GM21576 (cell line): Measurements from ENCODE around the gene TNNI2.

Experiments used
- ATAC-seq: cut with Tn5 transposase; IDR thresholded peaks from one replicate; pipeline ENCODE4 v1.9.1; 2021; ENCODE audit warnings: mild to moderate bottlenecking, moderate library complexity; ENCODE audit not compliant: unreplicated experiment

TNNI2 gene

DNA sequence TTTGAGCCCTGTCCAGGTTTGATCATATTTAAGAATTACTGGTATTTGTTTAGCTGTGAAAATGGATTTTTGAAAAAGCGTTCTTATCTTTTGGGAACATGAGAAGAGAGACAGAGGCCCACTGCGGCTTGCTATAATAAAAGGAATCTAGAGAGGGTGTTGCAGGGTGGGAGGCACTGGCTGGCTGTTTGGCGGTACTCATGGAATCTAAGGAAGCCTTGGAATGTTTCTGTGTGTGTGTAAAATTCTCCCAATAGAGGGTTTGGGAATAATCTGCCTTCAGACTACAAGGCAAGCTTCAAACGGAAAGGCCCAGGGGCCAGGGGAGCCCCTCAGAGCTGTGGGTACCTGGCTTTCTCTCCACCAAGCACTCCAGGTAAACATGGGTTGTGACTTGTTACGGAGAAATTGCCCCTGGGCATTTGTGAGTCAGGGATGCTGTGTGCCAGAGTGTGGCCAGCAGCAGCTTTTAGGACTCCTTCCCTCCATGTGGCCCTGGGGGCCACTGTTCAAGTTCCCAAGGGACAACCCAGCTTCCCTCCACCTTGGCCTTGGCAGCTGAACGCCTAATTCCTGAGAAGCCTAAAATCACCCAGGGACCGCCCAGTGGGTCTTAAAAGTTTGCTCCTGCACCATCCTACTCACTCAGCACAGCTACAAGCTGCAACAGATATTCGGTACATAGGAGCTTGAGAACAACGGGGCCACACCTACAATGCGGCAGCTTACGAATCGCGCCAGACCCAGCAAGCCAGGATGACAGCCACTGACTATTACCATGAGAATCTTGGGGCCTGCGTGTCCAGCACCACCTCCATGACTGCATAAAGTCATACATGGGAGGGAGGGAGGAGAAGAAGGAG is 18.1 kb upstream of the TNNI2 start:
- ATAC-seq, result no peak

DNA sequence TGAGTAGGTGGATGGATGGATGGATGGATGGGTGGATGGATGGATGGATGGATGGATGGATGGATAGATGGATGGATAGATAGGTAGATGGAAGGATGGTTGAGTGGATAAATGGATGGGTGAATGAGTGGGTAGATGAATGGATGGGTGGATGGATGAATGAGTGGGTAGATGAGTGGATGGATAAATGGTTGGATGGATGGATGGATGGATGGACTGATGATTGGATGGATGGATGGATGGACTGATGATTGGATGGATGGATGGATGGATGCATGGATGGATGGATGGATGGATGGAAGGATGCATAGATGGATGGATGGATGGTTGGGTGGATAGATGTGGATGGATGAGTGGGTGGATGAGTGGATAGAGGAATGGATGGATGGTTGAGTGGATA is 17.2 kb upstream of the TNNI2 start:
- no peak for ATAC-seq

DNA sequence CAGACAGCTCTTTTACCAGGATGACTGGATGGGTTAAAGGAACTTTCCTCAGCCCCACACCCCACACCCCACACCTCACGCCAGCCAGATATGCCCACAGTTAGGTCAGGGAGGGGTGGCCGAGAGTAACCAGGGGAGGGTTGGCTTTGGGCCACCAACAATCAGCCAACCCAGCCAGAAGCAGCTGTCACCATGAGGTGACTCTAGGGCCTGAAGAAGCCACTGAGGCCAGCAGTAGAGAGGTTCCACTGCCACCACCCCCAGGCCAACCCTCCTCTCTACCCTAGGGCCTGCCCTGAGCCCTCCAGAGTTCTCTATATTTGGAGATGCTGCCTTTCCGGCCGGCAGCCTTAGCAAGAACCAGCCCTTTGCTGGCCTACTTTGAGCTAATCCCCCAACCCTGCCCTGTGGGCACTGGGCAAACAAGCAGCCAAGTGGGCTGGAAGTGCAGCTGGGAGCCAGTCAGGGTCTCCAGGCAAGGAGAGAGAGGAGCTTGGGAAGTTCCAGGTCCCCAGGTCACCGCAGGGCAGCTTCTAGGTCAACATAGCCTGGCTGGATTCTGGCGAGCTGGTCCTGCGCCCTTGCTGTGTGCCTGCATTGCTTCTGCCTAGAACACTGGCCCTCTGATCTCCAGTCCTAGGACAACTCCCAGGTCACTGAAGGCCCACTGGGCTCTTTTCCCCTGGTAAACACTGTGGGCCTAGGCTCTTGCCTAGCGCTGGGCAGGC is 16.0 kb upstream of the TNNI2 start:
- ATAC-seq, result no peak

DNA sequence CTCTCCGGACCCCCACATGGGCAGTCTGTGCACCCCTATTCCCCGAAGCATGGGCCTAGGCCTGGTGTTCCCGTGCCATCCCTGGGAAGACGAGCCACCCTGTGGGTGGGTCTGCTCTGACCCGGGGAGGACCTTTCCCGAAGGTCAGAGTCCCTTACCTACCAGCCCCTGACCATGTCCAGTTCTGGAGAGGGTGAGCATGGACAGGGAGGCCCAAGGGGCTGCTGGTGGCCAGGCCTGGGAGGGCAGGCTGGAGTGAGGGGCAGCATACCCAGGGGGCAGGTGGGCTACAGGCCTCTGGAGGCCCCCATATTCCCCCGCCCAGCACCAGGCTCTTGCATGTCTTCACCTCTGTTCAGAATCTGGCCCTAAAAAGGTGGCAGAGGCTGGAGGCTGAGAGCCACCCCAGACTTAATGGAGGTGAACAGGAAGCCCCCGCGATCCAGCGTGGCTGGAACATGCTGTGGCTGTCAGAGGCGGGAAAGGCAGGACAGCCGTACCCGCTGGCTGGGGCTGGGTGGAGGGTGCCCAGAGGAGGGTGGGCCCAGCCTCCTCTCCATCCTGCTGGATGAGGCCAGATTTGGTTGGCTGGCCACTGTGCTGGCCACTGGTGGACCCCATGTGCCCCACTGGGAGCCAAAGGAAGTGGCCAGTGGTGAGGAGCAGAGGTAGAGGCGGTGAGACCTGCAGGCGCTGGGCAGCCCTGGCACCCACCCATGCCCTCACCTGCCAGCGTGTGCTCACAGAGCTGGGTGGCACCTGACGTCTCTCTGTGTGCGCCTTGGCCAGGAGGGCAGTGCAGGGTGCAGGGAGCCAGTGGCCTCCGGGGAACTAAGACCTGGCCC is 15.2 kb upstream of the TNNI2 start:
- no peak for ATAC-seq

DNA sequence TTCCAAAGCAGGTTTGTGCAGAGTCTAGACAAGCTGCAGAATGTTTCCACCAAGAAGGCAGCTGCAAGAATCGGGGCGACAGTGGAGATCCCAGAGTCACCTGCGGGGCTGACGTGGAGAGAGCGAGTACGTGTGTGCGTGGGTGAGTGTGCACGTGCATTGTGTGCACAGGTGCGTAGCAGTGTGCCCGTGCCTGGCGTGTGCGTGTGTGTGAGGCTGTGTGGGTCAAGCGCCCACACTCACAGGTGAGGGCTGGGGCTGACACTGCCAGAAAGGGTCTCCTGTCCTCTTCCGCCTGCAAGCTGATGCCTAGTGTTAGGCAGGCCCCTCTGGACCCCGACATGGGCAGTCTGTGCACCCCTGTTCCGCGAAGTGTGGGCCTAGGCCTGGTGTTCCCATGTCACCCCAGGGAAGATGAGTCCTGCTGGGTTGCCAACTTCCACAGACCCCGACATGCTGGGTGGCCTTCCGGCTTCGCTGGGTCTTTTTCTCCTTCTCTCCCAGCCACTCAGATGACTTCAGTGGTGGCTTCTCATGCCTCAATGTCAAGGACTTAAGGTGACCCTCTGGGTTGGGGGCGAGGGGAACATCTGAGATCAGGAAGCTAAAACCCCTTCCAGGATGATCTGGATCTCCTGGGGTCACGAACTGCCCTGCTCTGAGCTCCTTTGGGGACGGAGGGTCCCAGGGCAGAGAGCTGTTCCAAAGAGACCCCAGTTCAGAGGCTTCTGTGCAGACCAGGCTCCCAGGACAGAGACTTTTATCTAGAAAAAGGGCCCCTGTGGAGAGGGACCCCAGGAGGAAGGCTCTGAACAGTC is 14.4 kb upstream of the TNNI2 start:
- ATAC-seq, result no peak

DNA sequence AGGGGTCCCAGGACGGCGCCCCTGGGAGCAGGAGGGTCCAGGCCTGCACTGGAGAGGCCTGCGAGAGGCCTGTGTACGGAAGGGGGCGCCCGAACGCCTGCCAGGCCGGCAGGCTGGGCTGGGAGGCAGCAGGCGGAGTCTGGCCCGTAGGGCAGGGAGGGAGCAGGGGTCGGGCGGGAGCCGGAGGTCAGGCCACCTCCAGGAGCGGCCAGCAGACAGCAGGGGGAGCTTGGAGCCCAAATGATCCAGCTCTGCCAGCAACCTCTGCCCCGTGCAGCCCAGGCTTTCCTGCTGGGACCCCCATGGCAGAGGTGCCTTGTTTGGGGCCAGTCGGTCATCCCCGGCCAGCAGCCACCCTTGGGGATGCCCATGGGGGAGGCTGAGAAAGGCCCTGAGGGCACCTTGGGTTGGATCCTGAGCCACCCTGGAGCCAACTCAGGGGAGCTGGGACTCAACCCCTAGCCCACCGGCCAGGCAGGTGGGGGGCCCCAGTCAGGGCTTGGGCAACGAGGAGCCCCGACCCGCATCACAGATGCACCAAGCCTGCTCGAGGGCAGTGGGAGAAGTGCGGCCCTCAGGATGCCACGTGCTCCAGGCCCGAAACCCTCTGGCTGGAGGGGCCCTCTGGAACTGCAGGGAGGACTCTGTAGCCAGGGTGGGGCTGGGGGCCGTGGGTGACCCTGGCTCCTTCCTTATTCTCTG is 13.6 kb upstream of the TNNI2 start:
- ATAC-seq, result no peak

DNA sequence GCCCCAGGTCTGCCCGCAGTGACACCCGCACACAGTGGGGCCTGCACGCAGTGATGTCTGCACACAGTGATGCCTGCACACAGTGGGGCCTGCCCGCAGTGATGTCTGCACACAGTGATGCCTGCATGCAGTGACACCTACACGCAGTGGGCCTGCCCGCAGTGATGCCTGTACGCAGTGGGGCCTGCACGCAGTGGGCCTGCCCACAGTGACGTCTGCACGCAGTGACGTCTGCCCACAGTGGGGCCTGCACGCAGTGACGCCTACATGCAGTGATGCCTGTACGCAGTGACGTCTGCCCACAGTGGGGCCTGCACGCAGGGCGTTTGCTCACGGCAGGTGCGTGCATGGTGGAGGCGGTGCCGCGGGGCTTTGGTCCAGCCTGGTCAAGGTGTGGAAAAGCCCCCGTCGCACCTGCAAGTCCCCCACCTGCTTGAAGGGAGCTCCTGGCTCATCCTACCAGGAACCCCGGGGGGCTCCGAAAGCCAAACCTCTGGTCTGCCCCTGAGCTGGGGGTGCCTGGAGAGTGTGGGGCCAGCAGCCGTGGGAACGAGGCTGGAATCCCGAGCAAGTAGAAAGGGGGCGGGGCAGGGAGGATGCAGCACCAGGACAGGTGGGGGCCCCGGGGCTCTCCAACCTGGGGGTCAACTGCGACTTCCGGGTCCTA is 12.9 kb upstream of the TNNI2 start:
- no peak for ATAC-seq

DNA sequence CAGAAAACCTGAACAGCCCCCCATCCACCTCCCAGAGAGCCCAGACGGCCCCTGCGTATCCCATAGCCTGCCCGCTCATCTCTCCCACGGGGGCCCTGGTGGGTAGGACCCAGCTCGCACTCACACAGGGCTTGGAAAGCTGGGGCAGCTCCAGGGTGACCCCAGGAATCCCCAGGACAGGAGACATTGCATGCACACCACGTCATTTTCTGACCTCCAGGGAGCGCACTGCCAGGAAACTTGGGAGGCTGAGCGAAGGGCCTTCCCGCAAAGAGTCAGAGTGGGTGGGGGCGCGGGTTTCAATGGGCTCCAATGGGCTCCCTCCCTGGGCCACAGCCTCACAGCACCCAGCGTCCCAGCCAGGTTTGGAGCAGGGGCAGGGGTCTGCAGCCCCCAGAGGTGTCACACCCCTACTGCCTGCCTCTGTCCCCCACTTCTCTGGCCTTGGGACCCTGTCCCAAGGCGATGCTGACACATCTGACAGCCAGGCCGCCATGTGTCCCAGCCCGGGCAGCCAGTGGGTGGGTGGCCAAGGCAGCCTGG is 12.2 kb upstream of the TNNI2 start:
- ATAC-seq, result no peak

DNA sequence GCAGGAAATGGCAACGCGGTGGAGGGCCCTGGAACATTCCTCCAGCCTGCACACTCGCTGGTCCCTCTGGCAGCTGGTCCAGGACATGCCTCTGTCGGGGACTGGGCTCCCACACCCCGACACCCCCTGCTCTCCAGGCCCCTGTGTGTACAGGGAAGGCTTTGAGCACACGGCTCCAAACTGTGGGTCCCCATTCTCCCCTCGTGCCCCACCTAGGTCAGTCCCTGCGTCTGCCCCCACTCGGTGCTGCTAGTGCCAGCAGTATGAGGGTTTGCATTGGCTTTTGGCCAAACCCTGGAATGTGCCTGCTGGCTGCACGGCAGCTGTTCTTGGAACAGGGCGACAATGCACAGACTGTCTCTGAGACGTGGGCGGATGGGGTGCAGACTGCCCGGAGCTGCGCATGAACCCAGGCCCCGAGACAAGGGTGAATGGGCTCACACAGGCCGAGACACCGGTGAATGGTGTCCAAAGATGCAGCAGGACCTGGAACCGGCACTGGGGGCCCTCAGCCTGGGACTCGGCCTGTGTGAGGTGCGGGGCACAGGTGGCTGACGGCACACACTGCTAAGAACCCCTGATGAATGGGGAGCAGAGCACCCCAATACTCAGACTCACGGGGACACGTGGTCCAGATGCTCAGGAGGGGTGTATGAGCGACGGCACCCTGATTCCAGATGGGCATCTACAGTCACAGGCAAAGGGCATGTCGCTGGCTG is 11.5 kb upstream of the TNNI2 start:
- no peak for ATAC-seq

DNA sequence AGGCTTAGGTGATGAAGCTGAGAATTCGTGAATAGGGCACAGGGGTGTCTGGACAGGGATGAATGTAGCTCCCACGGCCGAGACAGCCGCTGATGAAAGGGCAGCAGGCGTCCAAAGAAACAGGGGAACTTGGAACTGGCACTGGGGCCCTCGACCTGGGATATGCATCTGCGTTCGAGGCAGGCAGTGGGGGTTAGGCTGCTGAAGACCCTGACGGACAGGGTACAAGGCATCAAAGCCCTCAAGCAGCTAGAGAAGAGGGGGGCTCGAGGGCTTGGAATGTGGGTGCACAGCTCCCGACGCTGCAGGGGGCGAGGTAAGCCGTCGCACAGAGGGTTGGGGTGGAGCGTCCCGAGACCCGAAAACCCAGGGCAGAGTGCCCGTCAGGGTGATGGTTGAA is 10.8 kb upstream of the TNNI2 start:
- no peak for ATAC-seq

DNA sequence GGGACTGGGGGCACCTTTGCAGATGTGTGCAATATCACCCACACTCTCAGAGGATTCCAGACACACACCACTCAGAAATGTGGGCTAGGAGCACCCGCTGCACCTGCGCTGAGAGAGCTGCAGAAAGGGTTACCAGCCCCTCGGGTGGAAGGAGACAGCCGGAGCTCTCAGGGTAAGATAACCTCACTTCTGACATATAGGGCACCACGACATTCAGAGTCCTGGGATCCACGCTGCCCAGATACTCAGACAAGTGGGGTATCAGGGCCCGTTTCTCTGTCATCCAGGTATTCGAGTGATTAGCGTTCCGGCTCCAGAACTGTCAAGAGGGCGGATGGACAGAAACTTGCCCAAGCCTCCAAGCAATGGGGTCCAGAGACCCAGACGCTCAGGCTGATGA is 10.2 kb upstream of the TNNI2 start:
- ATAC-seq, result no peak

DNA sequence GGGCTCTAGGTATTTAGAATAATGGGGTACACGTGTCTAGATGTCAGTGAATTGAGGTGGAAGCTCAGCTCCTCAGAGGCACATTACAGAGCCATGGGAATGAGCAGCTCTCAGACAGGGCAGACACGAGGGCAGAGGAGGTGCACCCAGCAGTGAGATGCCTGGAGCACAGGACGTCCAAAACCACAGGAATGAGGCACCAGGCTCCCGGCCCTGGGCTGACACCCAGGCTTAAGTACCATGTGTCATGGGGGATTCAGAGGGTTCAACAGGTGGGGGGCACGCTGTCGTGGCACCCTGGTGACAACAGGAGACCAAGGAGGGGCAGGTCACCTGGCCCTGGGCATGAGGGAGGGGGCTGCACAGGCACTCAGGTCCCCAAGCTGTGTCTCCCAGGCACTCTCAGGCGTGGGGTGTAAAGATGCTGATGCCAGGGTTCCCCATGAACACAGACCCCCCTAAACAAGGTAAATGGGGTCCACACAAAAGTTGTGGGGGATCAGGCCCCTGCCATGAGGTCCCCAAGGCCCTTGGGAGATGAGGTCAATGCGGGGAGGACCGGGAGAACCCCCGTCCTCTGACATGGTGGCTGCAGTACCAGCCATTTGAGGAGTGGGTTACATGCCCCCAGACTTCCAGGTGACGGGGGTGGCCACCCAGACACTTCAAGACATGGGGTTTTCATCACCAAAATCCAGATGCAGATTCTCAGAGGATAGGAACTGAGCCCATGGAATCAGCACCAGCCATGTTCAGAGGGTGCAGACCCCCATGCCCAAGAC is 9.6 kb upstream of the TNNI2 start:
- no peak for ATAC-seq

DNA sequence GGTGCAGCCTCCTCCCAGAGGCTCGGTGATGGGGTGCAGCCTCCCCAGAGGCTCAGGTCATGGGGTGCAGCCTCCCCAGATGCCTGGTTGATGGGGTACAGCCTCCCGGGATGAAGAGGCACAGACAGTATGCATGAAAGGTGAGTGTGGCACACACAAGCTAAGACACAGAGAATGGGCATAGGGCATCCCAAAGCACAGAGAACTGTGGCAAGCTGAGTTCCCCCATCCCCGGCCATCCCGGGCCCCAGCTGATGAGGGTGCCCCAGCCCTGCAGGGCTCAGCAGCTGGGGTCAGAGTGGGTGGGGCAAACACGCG is 8.8 kb upstream of the TNNI2 start:
- no peak for ATAC-seq

DNA sequence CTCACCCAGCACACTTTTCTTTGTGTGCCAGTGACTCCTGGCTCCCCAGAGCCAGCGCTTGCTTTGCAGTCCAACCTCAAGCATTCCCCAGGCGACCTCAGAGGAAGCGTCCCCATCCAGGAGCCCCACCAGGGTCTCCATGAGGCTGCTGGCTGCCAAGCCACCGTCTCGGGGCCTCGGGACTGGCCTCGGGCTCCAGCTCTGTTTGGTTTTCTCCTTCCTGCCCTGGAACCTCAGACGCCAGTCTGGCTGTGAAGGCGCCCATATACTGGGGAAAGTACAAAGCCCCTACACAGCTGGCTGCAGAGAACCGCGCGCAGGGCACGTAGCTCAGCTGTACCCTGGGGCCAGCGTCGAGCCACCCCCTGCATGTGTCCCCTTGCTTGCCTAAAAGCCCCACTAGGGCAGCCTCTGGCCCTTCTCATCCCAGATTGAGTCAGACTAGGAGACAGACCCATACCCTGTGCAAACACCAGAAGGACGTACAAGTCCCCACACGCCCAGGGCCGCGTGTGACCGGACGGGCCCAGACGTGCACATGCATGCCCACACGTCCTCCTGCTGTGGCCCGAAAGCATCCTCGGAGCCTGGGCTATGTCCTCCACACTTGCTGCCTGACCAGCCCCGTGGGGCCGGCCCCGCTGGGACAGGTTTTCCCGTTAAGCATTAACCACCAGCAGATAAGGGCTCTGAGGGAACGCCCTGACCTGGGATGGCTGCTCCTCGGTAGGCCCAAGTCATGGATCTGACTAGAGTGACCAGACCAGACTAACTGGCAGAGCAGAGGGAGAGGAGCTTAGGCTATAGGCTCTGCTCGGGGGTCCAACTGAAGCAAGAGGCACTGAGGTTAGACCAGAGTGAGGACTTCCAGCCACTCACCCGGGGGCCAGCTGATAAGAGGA is 8.2 kb upstream of the TNNI2 start:
- ATAC-seq, result no peak

DNA sequence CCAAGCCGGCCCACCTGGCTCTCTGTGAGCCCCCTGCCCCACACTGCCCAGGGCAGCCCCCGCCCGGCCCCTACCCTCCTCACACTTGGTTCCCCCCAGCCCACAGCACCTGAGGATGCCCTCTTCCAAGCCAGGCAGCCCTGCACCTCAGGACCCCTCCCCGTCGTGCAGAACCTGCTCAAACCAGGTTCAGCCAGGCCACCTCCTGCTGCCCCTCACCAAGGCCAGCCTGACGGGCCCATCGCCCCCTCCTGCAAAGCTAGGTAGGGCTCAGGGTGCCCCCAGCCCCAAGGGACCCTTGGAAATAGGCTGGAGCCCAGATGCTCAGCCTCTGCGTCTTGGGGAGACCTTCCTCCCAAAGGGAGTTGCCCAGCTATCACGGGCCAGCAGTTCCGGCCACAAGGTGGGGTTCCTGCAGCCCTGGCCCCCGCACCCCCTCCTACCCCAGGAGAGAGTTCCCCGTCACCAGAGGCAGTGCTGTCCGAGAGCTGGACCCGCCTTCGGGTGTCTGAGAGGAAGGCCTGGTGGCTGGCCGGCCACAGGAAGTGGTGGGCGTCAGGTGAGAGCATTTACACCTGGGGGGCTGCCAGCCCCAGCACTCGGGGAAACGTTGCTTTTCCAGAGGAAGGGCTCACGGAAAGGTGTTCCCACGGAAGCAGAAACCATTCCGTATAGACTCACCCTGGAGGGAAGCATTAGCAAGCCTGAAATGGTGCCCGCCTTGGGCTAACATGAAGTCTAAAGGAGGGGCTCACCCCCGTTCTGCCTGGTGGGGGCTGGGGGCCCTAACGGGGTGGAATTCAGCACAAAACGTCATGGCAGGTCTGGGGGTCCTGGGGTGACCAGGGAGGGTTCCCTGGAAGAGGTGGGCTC is 7.2 kb upstream of the TNNI2 start:
- no peak for ATAC-seq
